ENCODE data around the gene KITLG.
"Not testable (repeated sequence)": the region's sequence is repeated elsewhere in the genome, so short reads cannot be mapped to it uniquely, and the experiment has no call there.

The KITLG gene

DNA sequence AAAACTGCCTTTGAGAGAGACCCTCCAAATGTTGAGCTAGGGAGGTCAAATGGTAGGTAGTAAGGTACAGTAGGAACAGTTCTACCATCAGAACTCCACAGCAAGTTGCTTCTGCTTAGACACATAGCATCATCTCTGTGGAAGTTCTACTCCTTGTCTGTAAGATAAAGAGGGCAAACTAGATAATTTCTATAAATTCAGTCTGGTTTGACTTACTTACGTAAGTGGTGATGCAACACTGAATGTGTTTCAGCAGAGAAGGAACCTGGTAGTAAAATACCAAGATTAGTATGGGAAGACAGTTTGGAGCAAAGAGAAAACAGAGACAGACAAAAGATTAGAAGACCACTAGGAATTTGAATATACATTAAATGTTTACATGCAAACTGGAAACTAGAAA, 42.0 kb downstream of the KITLG start:
- DNase-seq: no peak

DNA sequence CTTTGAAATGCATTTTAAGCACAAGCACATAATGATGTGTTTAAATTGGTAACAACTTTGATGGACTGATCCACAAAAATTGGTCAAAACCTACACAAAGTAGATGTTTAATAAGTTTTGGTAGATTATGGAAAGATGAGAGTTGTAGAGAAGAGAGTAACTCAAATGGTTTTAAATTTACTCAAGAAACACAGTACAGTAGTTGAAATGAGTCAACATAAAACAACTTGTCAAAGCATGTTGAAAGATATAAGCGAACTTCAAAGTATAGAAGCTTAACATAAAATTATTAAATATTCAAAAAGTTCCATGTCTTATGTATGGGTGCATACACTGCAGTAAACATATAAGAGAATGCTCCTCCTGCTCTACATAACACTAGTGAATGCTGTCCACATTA, 49.4 kb downstream of the KITLG start:
- DNase-seq: no peak

DNA sequence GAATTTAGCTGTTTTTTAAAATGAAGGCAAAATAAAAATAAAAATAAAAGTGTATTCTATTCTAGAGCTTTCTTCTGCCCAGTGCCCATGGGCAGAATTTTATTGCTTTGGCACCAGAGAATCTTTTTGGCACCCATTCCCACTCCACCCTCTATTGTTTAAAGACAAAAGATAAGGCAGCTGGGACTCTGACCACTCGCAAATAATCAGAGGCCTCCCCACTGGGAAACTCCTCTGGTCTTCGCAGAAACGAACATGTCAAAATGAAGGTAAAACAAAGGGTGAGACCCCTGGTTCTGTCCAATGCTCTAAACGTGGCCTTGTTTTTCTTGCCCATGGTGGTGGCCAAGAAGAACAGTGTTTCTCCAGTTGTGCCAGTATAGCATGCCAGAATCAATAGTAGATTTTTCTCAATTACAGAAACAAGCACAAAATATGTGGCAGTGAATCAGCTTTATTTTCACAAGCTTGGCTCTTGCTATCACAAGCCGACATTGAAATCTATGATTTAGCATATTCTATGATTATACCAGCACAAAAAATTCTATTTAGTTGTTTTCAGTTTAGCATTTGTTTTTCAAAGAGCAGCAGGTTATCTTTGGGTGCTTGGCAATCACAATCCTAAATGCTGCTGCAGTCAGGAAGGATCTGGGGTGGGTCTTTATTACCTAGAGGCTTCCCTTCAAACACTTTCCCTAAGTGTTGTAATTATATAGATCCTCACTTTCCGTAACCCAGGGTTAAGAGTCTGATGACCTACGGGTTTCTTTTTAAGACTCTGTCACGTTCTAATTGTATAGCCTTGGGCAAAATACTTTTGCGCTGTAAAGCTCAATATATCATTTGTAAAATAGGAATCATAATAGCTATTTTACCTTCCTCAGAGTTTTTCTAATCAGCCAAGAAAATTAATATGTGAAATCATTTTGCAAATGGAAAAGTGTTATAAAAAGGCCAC, 50.5 kb downstream of the KITLG start:
- DNase-seq: no peak

DNA sequence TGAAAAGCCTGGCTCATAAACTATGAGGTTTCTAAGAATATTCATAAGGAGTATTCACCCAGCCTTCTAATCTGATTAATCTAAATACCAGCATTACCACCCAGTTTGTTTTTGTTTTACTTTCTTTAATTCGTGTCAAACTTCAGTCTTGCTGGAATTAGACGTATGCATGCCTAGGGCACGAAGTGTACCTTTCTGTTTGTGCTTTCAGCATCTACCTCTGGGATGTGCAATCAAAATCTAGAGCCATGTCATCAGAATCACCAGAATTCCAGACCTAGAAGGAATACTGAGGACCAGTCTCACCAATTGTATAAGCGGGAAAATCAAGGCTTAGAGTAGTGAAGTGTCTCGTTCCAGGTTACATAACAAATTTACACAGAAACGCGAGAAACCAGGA, 57.3 kb downstream of the KITLG start:
- DNase-seq: no peak

DNA sequence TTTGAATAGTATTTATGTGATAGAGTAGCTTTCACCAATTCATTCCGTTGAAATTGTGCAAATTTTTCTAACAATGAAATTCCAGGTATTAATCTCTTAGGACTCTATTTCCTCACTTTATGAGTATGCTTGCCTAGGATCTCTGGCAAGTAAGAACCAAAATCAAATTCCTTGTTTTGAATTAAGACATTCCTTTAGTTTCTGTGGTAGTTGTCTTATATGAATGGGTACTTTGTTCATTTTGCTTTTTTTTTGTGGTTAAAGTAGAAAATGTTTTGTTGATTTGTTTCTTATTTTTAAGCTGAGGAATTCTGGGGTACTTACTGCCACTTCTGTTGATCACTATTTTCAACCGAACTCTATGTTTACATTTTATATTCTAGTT, 59.8 kb downstream of the KITLG start:
- no peak for DNase-seq

- no peak for DNase-seq
These were observed 60.4 kb downstream of the KITLG start for GRCh38 chr12:88519802-88520435.

- DNase-seq: no peak
These were observed 61.3 kb downstream of the KITLG start for GRCh38 chr12:88518863-88519403.

DNA sequence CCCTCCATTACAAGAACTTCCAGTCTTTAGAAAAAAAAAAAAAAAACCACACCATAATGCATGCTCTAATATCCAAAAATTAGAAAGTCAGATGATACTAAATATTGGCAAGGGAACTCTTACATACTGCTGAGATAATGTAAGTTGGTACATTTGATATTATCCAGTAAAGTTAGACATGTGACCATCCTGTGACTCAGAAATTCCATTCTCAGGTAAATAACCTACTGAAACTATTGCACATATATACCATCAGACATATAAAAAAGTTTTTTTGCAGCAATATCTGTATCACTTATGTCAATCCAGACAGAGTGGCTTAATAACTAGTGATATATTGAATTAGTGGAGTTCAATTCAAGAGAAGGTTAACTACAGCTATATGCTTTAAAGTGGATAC, 63.5 kb downstream of the KITLG start:
- DNase-seq: no peak

DNA sequence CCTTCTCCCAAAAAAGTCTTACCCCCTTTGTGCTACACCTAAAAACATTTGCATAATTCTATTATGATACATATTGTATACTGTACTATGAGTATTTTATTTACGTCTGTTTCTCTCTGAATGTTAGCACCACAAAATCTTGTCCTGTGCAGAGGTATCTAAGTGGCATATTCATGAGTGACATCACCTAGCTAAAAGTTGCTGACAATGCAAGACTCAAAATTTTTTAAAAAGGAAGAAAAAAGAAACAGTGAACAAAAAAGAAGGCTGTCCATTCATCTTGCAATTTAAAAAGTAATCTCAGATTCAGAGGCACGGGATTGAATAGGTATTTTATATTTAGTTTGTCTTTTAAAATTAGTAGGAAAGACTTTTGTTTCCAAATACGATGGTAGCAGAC, 69.4 kb downstream of the KITLG start:
- no peak for DNase-seq

- no peak for DNase-seq
These were observed 70.4 kb downstream of the KITLG start for GRCh38 chr12:88509851-88510250.

DNA sequence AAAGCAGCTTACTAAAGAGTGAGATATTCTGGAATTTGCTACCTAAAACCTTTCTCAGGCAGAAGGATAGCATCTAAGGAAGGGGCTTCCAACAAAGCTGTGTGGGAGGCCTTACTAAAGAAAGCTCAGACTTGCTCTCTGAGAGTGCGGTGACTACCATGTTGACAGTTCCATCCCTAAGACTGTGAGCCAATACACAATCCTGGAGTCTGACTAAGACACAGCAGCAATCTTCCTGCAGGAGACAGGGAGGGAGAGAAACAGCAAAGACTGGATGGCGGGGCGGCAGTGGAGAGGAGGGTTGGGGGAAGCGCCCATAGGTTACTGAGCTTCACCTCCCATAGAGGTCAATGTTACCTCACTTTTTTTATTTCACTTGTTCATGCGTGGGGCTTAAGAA, 70.9 kb downstream of the KITLG start:
- DNase-seq: no peak

GRCh38 chr12:88507851-88508250, 72.4 kb downstream of the KITLG start:
- DNase-seq: not testable (repeated sequence)

GRCh38 chr12:88507270-88507669, 73.0 kb downstream of the KITLG start:
- no peak for DNase-seq

DNA sequence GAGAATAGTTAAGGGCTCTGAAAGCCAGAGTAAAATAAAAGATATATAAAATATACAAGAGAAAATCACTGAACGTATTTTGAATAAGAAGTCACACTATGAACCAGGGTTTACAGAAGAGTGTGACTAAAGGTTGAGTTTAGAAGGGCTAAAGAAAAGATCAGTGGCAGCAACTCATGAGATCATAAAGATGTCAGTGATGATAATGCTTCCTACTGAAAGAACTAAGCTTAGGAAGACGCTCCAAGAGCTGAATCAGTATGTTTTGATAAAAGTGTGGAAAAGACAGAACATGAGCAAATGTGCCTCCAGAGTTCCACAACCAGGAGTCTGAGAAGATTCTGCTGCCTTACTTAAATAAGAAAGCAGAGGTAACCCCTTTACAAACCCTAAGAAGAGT, 74.6 kb downstream of the KITLG start:
- DNase-seq: no peak

GRCh38 chr12:88503281-88503703, 77.0 kb downstream of the KITLG start:
- no peak for DNase-seq

- DNase-seq: no peak
These were observed 78.0 kb downstream of the KITLG start for GRCh38 chr12:88501972-88502938.

DNA sequence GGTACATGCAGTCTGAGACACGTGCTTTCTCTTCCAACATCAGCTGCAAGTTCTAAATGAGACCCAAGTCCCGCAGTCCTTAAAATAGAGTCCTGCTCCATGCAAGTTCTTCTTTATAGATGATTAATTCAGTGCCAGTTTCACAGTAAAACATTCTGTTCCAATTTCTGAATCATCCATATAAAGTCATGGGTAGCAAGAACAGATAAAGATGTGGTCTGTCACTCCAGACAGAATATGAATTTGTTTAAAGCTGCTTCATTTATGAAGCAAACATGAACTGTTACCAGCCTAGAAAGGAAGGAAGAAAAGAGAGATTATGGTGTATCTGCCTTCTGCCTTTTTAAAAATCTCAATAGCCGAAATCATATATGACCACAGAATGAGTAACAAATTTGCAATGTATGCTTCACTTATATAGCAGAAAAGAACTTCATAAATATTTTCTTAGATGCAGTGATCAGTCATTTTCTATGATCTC, 83.3 kb downstream of the KITLG start:
- no peak for DNase-seq

DNA sequence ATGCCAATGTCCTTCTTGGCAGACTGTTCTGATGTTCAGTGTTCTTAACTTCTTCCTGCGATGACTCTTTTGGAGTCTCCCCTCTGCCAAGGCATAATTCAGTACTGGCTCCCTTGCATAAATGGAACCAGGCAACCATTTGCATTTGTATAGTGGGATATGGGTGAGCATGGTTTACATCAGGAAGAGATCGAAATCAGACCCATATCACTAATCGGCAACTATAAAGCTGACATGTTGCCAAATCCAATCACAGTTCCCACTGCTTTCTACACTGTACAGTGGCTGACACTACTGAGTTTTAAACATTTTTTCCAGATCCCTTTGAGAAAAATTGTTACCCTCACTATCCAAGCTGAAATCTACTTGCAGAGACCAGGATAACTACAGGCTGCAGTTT, 83.8 kb downstream of the KITLG start:
- no peak for DNase-seq

GRCh38 chr12:88495031-88495430, 85.2 kb downstream of the KITLG start:
- DNase-seq: no peak

DNA sequence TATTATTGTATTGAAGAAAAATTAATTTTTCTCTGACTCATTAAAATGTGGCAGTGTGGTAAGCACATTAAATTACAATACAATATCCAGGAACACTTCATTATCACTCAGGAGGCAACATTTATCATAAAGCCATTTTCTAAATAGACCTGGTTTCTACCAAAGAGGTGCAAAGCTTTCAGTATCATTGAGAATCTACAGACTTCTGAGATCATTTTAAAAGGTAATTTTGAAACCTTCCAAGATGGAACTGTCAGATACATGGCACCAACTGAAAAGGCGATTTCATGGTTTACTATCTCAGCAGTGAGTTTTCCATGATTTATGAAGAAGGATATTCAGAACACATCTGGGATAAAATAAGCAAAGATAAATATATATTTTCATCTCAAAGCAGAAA, 85.8 kb downstream of the KITLG start:
- no peak for DNase-seq

DNA sequence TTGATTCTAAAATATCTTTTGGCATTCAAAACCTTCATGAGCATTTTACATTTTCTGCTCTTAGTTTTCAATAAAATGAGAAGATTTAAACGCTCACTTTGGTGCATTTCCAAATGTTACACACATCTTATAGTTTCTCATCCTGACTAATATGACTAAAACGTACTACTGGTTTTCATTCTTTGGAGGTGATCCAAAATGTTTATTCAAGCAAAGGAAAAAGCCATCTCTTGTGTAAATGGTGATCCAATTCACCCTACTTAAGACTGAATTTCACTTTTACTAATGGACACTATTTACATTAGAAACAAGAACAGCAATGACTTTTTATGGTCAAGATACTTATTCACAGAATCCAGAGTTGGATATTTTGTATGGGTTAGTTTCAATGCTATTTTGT, 86.6 kb downstream of the KITLG start:
- no peak for DNase-seq

GRCh38 chr12:88490425-88490824, 89.8 kb downstream of the KITLG start:
- no peak for DNase-seq

DNA sequence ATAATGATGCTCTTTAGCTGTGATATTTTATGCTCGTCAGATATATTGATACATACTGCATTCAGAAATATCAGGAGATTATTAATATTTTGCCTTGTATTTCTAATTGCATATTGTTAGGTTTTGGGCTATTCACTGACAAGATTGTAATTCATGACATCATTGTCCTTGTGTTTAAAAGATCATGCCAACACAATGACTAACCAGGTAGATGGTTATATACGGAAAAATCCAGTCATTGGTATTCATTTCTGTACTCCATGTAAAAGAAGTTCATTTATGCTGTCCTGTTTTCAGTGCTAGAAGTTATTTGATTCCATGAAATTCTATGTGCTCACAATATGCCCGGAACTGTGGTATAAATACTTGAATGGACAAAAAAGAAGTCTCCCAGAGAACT, 107.5 kb downstream of the KITLG start:
- no peak for DNase-seq
